Prostate gland (tissue), 2 donors: Measurements from ENCODE around the gene CEP76.

Source experiments
- POLR2AphosphoS5 ChIP-seq: sonication (generic); formaldehyde crosslinking; IDR thresholded peaks from one replicate; pipeline ENCODE4 v1.6.1; 2017; ENCODE audit warnings: antibody characterized with exemption
- TF ChIP-seq, protein P1 (sequence below), 4 experiments: fragments of 200-600 bp in 2 of 4; fragments of 450-650 bp in 2 of 4; sonication (generic) in 2 of 4; IDR thresholded peaks; 1 replicate in 3 of 4; 2 replicates in 1 of 4; pipeline ENCODE4 v1.5.1; 2016 to 2019; ENCODE audit warnings: antibody characterized with exemption in 4 of 4, mild to moderate bottlenecking in 2 of 4, moderate library complexity in 2 of 4

DNA sequence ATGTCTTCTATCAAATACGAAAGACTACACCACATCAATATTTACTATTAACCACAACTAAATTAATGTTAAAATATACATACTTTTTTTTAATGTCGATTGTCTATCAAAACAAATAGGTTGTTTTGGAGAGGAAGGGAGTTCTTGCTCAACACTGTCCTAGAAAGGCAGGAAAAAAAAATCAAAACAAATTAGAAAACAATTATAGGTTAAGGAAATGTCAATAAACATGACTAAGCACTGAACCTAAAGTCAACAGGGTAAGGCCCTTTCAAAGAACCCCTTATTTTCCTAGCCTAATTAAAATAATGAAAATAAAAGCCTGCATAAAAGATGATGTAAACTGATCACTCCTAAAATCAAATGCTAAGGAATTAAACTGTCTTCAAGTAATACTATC, 2.8 kb downstream of the CEP76 start:
- no peak for TF ChIP-seq POLR2AphosphoS5
- TF ChIP-seq, protein P1, sequence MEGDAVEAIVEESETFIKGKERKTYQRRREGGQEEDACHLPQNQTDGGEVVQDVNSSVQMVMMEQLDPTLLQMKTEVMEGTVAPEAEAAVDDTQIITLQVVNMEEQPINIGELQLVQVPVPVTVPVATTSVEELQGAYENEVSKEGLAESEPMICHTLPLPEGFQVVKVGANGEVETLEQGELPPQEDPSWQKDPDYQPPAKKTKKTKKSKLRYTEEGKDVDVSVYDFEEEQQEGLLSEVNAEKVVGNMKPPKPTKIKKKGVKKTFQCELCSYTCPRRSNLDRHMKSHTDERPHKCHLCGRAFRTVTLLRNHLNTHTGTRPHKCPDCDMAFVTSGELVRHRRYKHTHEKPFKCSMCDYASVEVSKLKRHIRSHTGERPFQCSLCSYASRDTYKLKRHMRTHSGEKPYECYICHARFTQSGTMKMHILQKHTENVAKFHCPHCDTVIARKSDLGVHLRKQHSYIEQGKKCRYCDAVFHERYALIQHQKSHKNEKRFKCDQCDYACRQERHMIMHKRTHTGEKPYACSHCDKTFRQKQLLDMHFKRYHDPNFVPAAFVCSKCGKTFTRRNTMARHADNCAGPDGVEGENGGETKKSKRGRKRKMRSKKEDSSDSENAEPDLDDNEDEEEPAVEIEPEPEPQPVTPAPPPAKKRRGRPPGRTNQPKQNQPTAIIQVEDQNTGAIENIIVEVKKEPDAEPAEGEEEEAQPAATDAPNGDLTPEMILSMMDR (IDR thresholded peaks at IDR 0.05): no peak
